DOHH2 (cell line): Measurements from ENCODE around the gene PGS1.

Source experiments
- CTCF ChIP-seq: fragments of 200-600 bp; sonication (generic); IDR thresholded peaks from one replicate; pipeline ENCODE4 v1.5.1; 2014; ENCODE audit warnings: antibody characterized with exemption, mild to moderate bottlenecking, low read depth, low read length; ENCODE audit not compliant: poor library complexity, severe bottlenecking
- EZH2phosphoT487 ChIP-seq: fragments of 200-600 bp; sonication (generic); IDR thresholded peaks from 2 replicates; pipeline ENCODE4 v1.6.1; 2017; ENCODE audit warnings: borderline replicate concordance, mild to moderate bottlenecking, antibody characterized with exemption, low read length, moderate library complexity, mixed read lengths

DNA sequence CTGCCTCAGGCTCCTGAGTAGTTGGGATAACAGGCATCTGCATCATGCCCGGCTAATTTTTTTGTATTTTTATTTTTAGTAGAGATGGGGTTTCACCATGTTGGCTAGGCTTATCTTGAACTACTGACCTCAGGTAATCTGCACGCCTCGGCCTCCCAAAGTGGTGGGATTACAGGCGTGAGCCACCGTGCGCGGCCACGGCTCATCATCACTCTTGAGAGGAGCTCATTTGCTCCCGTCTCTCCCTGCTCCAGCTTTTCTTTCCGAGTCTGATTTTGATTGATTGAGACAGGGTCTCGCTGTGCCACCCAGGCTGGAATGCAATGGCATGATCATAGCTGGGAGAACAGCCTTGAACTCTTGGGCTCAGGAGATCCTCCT is 12.6 kb downstream of the PGS1 start:
- TF ChIP-seq CTCF (no peak), EZH2phosphoT487 (no peak)
